Activated CD4-positive, alpha-beta T cell treated with anti-CD3 and anti-CD28 coated beads, Interleukin-2, Interleukin-4, amounts not matched to agents 100 ng/mL and 50 ng/mL, durations not matched to agents 16 hours and 8 hours (primary cell): ENCODE results near the gene BEST2.

Experiments
- DNase-seq: peaks from one replicate; pipeline ENCODE4 v3.0.0-alpha.2; 2020; ENCODE audit warnings: low spot score

Gene BEST2

GRCh38 chr19:12730064-12730463, 21.5 kb upstream of the BEST2 start:
- DNase-seq: no peak

GRCh38 chr19:12731337-12731736, 20.3 kb upstream of the BEST2 start:
- no peak for DNase-seq

GRCh38 chr19:12733369-12734214, 18.0 kb upstream of the BEST2 start:
- peak; percentile 78 for DNase-seq

GRCh38 chr19:12736995-12737834, 14.4 kb upstream of the BEST2 start, which contains the start of gene GET3:
Gene GET3 (plus strand): TSS chr19:12737497. CDS start chr19:12737506, 9 bp downstream.
- DNase-seq: peak; percentile 93

GRCh38 chr19:12737835-12738351, 13.7 kb upstream of the BEST2 start:
- no peak for DNase-seq

GRCh38 chr19:12745166-12745897, 6.3 kb upstream of the BEST2 start:
- no peak for DNase-seq

GRCh38 chr19:12748489-12748888, 3.1 kb upstream of the BEST2 start:
- DNase-seq: no peak

- DNase-seq: no peak
Observed at GRCh38 chr19:12749938-12750521, 1.6 kb upstream of the BEST2 start.

- no peak for DNase-seq
Observed at GRCh38 chr19:12750851-12751250, 740 bp upstream of the BEST2 start.

GRCh38 chr19:12752056-12752781, 628 bp downstream of the BEST2 start:
- DNase-seq: no peak

GRCh38 chr19:12754465-12755196, 3.0 kb downstream of the BEST2 start:
- no peak for DNase-seq

- no peak for DNase-seq
Observed at GRCh38 chr19:12756150-12756883, 4.7 kb downstream of the BEST2 start.

- peak; percentile 58 for DNase-seq
Observed at GRCh38 chr19:12757544-12758274, 6.1 kb downstream of the BEST2 start.

GRCh38 chr19:12759686-12760085, 8.1 kb downstream of the BEST2 start:
- DNase-seq: no peak

- no peak for DNase-seq
Observed at GRCh38 chr19:12763100-12763499, 11.5 kb downstream of the BEST2 start.

- no peak for DNase-seq
Observed at GRCh38 chr19:12764698-12765097, 13.1 kb downstream of the BEST2 start.

- peak; percentile 67 for DNase-seq
Observed at GRCh38 chr19:12766051-12766521, 14.5 kb downstream of the BEST2 start.

- DNase-seq: no peak
Observed at GRCh38 chr19:12767150-12767549, 15.6 kb downstream of the BEST2 start.

- DNase-seq: no peak
Observed at GRCh38 chr19:12767666-12768065, 16.1 kb downstream of the BEST2 start.
